Stimulated activated CD8-positive, alpha-beta memory T cell treated with anti-CD3 and anti-CD28 coated beads, Interleukin-12 subunit alpha, Interleukin-12 subunit beta, amount 100 ng/mL, for 1 hour (primary cell): Measurements from ENCODE around the gene BRICD5.

Experiments
- DNase-seq: peaks from one replicate; pipeline ENCODE4 v3.0.0-alpha.2; 2020; ENCODE audit warnings: low read depth

BRICD5 gene

DNA sequence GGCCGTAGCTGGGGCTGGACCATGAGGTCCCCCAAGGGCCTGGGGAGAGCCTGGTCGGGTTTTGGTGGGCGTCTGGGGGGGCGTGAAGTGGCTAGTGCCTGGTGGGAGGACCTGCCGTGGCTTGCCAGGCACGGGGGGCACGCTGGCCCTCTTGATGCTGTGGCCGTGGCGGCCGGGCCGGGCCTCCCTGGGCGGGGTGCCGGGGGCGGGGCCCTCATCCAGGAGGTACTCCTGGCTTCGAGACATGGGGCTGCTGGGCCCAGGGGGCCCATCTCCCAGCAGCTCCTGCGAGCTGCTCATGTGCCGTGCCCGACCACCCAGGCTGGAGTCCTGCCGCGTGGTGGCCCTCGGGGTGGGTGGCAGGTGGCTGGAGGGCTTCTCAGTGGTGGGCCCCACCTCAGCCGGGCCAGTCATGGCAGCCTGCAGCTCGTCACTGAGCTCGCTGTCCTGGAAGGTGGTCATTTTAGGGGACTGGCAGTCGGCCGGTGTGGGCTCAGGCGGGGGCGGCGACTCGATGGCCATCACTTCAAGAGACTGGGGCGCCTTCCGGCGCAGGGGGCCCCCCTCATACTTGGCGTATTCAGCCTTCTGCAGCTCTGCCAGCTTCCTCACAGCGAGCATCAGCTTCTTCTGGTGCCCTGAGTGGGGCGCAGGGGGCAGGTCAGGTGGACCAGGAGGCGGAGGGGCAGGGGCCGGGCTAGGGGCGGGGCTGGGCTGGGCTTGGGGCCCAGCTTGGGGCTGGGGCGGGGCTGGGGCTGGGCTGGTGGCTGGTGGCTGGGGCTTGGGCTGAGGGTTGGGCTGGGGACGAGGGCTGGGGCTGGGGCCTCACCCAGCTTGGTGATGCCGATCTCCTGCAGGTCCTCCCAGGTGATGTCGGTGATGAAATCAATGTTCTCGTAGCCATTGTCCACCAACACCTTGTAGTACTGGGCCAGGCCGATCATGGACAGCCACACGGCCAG, 29.4 kb downstream of the BRICD5 start:
- DNase-seq = no peak

DNA sequence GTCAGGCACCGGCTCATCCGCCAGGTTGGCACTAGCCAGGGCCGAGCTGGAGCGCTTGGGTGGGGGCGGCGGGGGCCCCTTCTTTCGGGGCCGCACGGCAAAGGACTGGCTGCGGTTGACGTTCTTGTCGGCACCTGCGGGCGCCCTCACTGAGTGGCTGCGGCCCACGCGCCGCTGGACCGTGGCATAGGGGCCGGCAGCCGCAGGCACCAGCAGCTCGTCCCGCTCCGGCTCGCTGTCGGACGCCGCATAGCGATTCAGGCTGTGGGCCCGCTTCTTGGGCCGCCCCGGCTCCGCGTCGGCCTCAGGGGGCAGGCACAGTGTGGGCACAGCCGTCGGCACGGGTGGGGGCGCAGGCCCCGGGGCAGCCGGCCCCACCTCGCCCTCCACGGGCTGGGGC, 30.2 kb downstream of the BRICD5 start:
- DNase-seq = no peak

DNA sequence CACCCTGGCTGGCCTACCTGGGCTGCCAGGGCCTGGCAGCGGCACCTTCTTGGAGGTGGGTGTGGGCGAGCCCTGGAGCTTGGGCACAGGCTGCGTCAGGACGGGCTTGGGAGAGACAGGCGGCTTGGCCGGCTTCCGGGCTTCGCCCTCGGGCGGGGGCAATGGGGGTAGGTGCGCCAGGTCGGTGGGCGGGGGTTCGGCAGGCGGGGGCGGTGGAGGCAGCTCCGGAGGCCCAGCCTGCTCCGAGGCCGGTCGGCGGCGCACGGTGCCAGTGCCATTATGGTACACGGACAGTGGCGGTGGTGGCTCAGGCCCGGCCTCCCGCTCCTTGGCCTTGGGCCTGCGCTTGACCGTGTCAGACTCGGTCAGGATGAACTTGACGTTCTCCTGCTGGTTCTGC, 31.1 kb downstream of the BRICD5 start:
- DNase-seq = no peak

DNA sequence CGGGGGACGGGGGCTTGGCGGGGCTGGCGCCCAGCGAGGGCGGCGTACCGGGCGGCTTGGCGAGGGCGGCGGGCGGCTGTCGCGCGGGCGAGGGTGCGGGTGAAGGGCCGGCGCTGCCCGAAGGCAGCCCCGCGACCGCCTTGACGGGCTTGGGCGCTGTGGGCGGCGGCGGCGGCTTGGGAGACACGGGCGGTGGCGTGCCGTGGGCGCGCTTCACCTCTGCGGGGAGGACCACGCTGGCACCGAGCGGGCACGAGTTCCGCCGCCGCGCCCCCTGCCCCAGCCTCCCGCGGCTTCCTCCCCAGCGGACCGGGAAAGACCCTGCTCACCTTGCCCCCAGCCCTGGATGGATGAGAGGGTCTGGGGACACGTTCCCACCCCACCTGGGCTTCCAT, 31.6 kb downstream of the BRICD5 start:
- DNase-seq = no peak

DNA sequence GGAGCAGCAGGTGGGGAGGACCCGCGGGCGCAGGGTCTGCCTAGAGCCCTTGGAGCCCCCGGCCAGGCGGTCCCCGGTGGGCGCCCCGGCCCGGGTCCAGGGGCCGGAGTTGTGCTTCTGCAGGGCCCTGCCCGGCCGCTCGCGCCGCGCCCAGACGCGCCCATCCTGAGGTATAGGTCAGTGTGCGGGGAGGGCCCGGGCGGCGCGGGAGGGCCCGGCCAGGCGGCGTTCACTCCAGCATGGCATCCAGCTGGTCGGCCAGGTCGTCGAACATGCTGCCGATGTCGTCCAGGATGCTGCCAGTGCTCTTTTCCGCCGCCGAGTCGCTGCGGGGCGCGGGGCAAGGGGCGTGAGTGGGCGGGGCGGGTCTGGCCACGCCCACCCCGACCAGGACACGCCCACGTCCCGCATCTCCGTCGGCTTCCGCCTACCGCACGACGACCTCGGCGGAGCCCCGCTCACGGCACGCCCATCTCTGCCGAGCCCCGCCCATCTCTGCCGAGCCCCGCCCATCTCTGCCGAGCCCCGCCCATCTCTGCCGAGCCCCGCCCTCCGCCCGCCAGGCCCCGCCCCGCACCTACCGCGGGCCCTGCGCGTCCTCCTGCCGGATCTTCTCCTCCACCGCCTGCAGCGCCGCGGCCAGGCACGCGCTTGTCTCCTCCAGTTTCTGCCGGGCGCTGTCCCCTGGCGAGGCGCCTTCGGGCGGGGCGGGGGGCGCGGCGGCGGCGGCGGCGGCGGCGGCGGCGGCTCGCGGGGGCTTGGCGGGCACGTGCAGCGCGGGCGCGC, 32.1 kb downstream of the BRICD5 start:
- no peak for DNase-seq

DNA sequence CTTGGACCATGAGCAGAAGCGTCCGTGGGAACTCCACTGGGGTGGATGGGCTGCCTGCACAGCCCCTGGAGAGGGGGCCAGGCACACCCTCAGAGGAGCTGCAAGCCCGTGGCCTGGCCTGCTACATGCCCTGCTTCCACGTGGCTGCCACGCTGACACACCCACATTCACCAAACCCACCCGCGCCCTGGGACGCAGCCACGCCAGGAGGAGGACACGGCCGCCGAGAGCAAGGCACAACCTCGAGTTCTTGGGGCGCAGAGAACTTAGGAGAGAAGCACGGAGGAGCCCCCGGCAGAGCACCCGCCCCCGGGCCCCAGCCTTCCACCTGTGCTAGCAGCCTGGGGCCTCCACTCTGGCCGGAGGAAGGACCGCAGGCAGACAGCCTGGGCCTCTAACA, 33.1 kb downstream of the BRICD5 start:
- no peak for DNase-seq

DNA sequence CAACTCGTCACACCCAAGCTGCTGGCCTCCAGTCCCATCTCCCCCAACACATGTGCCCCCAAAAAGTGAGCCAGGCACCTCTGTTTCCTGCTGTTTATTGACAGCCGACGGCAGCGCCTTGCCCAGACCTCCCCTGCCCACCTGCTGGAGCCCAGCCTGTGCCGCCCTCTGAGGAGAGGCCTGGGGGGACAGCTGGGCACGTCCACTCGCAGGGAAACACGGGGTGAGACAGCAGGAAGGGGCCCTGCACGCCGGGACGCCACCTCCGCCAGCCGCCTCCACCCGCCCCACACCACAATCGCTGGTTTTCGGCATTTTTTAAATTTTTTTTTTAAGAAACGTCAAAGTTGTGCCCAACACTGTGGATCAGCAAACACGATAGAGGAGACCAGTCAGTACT, 33.6 kb downstream of the BRICD5 start:
- DNase-seq = no peak

DNA sequence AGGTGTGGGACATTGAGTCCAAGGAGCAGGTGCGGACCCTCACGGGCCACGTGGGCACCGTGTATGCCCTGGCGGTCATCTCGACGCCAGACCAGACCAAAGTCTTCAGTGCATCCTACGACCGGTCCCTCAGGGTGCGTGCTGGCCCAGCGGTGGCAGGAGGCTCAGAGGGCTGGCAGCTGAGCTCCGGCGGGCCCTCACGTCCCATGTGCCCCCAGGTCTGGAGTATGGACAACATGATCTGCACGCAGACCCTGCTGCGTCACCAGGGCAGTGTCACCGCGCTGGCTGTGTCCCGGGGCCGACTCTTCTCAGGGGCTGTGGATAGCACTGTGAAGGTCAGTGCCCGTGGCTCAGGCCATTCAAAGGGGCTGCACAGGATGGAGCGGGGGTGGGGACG, 34.6 kb downstream of the BRICD5 start:
- no peak for DNase-seq

DNA sequence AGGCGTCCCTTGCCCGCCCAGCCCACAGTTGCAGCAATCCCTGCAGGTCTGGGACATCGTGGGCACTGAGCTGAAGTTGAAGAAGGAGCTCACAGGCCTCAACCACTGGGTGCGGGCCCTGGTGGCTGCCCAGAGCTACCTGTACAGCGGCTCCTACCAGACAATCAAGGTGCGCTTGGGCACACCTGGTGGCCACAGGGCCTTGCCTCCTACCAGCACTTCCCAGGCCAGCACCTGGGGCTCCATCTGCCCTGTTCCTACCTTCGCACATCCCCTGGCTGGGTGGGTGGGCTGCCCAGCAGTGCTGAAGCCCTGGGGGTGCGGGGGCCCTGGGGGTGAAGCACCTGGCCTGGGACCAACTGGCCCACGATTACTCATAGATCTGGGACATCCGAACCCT, 35.2 kb downstream of the BRICD5 start:
- DNase-seq = no peak

DNA sequence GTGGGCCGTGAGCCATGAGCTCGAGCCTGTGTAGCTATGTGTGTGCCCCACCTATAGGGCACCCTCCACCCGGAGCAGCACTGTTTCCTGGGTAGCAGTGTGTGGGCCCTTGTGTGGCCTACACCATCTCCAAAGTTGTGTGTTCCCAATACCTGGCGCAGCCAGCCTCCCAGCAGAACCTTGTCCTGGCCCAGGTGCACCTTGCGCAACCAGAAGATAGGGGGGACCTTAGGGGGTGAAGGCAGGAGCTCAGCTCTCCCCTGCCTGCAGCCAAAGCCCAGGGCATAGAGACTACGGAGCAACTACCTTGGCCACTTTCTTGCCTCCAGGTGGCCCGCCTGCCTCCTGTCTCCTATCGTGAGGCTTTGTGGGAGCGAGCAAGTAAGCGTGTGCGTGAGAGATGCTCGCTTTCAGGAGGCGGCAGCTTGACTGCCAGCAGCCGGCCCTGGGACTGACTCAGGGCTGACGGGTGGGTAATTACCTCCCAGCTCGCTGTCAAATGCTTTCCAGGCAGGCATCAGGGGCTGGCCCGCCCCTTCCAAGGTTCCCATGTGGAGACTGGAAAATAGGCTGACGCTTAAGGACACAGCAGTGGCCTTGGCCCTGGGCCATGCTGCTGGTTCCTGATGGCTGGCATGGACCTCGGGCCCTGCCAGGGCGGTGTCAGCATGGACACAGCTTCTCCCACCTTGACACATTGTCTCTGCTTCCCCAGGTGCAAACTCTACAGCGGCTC, 36.1 kb downstream of the BRICD5 start:
- DNase-seq = no peak

DNA sequence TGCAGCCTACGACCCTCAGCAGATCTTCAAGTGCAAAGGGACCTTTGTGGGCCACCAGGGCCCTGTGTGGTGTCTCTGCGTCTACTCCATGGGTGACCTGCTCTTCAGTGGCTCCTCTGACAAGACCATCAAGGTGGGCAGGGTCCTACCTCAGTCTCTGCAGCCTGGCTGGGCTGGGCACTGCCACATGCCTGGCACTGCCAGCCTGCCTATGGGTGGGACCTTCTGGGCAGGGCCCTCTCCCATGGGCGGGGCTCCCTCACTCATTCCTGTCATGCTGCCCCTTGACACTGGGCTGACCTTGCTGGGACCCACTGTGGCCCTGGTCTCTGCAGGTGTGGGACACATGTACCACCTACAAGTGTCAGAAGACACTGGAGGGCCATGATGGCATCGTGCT, 36.7 kb downstream of the BRICD5 start:
- DNase-seq = no peak

DNA sequence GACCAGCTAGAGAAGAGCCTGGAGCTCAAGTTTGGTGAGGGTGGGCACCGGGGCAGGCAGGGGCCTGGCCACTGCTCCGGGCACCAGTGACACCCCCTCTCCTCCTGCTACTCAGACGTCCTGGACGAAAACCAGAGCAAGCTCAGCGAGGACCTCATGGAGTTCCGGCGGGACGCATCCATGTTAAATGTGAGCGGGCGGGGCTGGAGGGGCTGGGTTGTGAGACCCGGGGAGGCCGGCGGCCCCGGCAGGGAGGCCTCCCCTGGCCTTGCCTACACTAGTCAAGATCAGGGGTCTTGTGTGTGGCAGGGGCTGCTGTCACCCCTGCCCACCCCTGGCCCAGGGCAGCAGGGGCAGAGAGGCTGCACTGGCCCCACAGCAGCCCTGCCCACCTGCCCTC, 37.3 kb downstream of the BRICD5 start:
- DNase-seq = no peak

DNA sequence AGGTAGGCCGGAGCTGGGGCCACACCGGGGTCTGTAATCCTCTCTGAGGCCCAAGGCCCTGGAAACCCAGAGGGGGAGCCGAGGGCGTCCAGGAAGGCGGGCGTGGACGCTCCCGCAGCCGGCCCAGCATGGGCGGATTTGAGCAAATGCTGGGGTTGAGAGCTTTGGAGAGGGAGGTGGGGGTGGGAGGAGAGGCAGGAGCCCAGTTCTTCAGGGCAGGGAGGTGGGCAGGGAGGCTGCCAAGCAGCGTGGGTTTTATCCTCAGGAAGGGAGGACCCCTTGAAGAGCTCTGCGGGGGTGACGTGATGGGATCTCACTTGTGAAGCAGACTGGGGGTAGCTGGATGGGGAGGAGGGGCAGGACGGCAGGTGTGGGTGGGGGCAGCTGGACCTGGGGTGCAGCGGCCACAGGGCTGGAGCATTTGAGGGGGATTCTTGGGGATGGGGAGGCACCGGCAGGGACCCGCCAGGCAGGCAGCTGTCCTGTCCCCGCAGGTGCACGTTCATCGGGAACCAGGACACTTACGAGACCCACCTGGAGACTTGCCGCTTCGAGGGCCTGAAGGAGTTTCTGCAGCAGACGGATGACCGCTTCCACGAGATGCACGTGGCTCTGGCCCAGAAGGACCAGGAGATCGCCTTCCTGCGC, 37.9 kb downstream of the BRICD5 start:
- DNase-seq = no peak

DNA sequence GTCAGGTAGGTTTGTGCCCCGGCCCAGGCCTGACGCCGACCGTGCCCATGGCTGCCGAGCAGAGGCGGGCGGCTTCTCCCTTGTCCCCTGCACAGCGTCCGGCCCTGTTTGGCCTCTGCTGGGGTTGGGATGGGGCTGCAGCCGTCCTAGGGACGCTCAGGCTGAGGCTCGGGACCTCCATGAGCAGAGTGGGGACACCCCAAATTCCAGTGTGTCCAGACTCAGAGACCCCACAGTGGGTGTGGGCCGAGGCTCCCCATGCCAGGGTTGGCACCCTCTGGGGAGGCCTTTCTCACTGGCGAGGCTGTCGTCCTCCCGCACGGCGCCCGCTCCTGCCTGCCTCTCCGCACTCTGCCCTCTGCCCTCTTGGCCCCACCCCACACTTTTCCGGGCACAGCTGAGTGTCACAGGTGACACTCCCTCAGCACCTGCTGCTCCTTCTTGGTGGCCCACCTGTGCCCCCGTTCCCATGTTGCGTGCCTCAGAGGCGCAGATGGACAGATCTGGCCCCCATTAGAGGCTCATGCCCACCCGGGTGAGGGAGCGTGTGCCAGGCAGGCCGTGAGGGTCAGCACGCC, 39.0 kb downstream of the BRICD5 start:
- no peak for DNase-seq

DNA sequence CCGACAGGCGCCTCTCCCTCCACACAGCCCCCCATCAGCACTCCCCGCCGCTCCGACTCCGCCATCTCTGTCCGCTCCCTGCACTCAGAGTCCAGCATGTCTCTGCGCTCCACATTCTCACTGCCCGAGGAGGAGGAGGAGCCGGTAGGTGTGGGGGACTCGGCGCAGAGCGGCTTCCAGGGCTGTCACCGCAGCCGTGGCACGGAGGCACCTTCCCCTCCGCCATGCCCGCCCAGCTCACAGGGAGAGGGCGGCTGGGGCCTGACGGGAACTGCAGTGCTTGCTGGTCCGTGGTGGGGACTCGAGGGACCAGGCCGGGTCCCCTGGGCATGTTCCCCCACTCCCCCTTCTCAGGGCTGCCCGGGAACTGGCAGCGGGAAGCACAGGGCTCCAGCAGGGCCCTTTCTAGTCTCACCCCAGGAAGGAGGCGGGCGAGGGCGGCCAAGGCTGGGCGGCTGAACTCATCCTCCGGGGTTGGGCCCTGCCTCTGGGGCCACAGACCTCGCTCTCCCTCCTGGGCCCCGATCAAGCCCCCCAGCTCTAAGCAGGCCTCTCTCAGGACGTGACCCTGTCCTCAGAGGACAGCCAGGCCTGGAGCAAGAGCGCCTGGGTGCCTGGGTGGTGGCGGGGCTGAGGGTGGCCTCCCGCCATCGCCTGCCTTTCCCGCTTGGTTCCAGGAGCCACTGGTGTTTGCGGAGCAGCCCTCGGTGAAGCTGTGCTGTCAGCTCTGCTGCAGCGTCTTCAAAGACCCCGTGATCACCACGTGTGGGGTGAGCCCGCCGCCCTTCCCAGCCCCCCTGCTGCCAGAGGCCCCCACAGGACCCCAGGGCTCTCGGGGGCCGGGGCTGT, 39.9 kb downstream of the BRICD5 start:
- no peak for DNase-seq

DNA sequence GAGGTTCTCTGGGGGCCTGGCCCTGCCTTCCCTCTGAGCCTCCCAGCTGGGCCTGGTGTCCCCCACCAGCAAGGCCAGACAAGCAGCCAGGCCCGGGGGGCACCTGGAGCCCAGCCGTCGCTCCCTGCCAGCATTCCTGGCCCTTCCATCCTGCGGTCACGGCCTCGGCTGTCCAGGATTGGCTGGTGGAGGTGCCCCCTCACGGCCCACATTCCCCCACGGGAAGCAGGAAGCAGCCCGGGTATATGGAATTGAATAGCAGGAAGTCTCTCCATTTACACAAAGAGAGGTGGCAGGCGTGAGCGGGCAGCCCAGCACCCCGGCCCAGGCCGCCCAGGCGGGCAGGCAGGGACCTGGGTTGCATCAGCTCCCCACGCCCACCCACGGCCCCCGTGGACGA, 40.6 kb downstream of the BRICD5 start:
- no peak for DNase-seq

DNA sequence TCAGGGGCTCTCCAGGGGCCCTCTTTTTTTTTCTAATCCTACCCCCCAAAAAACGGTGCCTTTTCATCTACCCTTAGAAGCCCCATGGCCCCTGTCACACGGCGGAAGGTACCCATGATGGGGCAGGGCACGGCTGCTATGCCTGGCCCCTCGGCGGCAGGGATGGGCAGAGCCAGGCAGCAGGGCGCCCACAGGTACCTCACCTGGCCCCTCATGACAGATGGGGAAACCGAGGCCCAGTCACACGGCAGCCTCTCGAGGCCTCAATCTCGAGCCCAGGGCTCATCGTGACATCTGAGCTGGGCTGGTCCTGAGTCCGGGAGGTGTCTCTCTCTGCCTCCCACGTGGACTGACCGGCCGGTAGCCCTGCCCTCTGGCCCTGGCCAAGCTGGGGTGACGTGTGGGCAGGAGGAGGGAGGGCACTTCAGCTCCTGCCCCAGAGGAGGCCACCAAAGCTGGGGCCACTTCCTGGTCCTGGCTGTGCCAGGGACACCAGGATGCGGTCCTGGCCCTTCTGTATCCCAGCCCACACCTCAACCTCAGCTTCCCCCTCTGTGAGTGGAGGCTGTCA, 43.5 kb downstream of the BRICD5 start:
- no peak for DNase-seq

DNA sequence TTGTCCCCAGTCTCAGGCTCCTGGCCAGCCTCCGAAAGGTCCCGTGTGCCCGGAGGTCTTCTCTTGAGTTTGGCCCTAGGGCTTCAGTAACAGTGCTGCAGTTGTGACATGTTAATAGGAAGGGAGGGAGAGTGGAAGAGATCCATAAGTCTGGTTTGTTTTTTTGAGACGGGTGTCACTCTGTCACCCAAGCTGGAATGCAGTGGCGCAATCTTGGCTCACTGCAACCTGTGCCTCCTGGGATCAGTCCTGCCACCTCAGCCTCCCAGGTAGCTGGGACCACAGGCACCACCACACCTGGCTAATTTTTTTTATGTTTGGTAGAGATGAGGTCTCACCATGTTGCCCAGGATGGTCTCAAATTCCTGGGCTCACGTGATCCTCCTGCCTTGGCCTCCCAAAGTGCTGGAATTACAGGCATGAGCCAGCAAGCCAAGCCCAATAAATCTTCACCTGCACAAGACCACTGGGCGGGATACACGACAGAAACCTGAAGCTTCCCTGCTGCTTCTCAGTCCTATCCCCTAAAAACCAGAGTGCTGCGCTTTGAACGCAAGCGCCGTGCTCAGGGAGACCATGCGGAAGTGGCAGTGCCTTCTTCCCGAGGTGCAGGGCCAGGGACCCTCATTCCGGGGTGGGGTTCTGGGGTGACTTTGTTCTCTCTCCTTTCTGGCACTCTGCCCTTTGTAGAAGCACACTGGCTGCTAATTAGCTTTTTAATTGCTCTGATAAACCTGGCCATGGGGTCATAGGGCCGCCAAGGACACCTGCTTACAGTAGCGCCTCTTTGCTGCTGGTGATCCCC, 44.2 kb downstream of the BRICD5 start:
- DNase-seq = no peak

DNA sequence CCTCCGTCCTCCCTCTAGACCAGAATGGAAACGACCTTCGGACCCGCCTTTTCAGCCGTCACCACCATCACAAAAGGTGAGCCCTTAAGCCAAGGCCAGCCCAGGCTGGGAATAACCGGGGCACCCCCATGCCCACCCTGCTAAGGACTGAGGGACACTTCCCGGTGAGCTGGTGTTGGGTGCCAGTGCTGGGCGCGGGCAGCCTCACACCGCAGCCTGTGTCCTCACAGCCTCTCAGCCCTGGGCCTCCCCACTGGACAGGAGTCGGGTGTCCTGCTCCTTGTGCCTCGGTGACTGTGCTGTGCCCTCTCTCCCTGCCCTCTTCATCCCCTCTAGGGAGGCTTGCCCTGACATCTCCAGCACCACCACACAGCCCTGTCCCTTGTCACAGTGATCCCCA, 44.8 kb downstream of the BRICD5 start:
- no peak for DNase-seq
